ENCODE results near the gene STK17A.
"Not testable (repeated sequence)": the region's sequence is repeated elsewhere in the genome, so short reads cannot be mapped to it uniquely, and the experiment has no call there.

Gene STK17A

DNA sequence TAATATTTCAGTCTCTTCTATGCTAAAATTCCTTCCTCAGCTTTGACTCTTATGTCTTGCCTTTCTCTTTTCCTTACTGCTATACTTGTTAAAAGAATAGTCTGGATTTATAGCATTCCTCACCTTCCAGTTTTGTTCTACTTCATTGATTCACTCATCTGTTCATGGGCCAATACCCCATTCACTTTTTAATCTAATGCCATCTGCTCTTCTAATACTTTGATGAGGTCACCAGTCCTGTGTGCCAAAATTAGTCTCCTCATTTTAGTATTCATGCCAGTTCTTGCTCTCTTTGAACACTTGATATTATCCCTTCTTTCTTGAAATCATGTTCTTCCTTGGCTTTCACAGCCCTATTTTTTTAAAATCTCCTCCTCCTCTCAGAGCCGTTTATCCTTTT, 19.3 kb downstream of the STK17A start:
- DNase-seq = no peak

DNA sequence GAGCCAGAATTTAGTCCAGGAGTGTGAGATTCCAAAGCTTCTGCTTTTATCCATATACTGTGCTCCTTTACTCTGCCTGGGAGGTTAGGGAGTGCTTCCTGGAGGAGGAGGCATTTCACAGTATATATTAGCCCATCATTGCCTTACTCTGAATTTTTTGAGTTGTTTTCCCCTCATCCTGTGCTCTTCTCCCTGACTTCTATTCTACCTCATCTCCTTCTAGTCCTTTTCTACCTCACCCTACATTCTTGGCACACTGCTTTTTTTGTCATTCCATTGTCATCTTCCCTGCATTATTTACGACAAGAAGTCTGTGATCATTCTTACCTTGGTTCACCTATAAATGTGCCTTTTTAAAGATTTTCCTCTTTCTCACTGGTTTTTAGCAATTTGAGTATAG, 21.3 kb downstream of the STK17A start:
- DNase-seq = no peak

- DNase-seq = no peak
Observed at GRCh38 chr7:43609097-43609496, 26.2 kb downstream of the STK17A start.

DNA sequence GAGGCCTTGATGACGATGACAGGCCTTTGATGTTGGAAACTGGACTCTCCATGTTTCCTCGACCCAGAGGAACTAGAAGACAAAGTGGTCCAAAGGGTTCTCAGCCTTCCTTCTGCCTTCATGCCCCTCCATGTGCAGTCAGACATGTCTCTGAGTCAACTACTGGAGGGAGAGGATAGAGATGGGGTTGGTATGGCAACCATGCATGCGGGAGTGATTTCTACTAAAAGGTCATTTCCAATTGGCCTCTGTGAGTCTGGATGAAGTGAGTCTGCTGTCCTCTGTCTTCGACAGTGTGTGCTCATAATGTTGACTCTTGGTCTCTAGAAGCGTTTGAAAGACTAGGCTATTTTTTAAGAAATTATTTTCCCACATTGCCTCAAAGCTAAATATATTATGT, 29.2 kb downstream of the STK17A start:
- no peak for DNase-seq

GRCh38 chr7:43612599-43613589, 30.0 kb downstream of the STK17A start:
- no peak for DNase-seq

GRCh38 chr7:43615558-43616145, 32.7 kb downstream of the STK17A start:
- DNase-seq = no peak

DNA sequence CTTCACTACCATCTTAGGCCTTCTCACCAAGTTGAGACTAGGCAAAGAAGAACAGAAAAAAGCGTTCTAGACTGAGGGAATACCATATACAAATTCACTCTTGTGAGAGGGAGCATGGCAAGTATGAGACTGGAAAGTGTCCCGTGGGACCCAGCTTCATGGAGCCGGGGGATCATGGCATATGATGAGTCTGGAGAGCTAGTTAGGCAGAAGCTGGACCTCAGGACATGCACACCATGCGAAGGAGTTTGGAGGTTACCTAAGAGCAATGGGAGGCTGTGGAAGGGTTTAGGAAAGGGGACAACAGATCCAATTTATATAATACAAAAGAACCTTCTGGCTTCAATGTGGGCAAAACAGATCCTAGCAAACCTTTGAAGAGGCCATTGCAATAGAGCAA, 34.1 kb downstream of the STK17A start:
- no peak for DNase-seq

DNA sequence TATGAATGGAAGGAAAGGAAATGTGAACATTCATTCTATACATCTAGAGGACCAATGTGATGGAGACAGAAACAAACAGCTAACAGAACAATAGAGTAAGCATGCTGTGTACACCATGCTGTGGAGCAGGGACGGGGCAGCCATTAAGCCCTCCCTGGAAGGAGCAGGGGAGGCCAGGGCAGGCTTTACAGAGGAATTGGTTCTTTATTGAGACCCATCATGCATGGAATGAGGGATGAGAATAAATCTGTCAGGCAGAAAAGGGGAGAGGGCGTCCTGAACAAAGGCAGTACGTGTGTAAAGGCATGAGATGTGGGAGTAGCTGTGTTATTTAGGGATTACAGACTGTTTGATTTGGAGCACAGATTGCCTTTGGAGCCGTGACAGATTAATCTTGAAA, 35.2 kb downstream of the STK17A start:
- DNase-seq = no peak

- no peak for DNase-seq
Observed at GRCh38 chr7:43619213-43620012, 36.5 kb downstream of the STK17A start.

DNA sequence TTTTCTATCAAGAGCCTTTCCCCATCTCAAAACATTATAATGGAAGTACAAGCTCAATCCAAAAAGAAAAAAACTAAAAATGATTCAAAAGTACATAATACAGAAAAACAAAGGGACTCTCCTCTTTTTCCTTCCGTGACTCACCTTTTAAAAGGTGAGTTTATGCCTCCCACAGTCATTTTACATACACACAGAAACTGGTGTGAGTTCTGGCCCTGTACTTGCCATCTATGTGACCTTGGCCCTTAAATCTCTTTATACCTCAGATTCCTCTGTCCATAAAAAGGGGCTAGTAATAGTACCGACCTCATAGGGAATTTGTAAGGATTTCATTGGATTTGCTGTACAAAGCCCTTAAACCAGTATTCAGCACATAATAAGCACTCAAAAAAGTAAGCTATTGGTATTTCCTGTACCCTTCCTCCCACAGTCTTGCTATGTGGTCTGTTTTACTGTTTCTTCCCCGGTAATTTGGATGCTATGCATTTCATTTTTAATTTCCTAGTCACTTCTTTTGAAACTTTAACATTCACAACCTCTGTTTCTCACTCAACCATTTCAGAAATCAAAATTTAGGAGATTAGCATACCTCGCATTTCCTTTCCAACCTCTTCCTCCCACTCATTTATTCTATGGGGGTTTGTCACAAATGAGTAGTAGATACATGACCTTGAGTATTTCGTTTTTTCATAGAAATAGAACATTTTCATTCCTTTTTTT, 39.0 kb downstream of the STK17A start:
- no peak for DNase-seq

GRCh38 chr7:43624156-43624555, 41.2 kb downstream of the STK17A start:
- DNase-seq = no peak

DNA sequence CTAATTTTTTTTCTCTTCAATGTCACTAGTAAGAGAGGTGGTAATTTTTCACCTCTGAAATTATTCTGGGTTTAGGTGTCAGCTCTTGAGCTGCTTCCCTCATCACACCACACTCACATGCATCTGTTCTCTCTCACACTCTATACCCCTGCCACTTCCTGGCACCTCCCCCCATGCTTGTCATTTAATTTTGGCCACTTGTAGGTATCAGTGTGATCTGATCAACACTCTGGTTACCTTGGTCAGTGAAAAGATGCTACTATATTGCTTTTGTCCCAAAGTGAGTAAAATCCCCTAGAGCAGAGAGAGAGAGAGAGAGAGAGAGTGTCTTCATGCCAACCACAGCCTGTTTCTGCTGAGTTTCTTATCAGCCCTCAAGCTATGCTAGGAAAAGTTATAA, 42.5 kb downstream of the STK17A start:
- peak; percentile 81 to 83 for DNase-seq

GRCh38 chr7:43625980-43626379, 43.1 kb downstream of the STK17A start:
- DNase-seq = no peak

GRCh38 chr7:43626695-43627094, 43.8 kb downstream of the STK17A start:
- no peak for DNase-seq

DNA sequence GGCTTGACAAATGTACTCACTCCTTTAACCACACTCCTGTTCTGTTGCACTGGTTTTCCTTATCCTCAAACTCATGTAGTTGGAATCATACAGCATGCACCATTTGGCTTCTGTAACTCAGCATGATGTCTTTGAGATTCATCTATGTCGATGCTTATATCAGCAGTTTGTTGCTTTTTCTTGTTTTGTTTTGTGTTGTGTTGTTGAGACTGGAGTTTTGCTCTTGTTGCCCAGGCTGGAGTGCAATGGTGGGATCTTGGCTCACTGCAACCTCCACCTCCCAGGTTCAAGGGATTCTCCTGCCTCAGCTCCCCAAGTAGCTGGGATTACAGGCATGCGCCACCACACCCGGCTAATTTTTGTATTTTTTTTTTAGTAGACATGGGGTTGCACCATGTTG, 44.9 kb downstream of the STK17A start:
- DNase-seq = not testable (repeated sequence)

- DNase-seq = no peak
Observed at GRCh38 chr7:43628431-43628830, 45.5 kb downstream of the STK17A start.

- DNase-seq = no peak
Observed at GRCh38 chr7:43629857-43630256, 46.9 kb downstream of the STK17A start.

DNA sequence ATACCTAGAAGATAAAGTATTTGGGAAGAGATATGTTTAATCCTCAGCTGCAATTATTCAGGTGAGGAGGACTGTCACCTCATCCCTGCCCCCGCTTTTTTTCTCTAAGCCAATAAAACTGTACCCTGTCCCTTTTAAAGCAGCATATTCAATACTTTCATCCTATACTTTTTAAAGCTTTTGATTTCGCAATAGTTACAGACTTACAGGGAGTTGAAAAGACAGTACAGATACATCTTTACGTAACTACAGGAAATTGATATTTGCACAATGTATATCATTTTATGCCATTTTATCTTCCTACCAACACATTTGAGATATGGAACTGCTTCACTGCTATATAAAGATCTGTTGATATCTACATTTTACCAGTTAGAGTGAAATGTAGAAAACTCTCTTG, 47.6 kb downstream of the STK17A start:
- DNase-seq = no peak

DNA sequence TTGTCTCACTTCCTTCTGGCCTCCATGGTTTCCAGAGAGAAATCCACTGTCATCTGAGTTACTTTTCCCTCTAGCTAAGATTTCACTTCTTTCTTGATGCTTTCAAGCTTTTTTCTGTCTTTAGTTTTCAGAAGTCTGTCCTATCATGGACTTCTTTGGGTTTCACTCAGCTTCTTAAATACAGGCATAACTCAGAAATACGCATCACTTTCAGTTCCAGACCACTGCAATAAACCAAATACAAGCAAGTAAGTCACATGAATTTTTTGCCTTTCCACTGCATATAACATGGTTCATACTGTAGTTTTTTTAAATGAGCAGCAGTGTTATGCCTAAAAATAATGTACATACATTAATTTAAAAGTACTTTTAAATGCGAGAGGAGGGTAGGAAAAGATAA, 48.7 kb downstream of the STK17A start:
- no peak for DNase-seq

- no peak for DNase-seq
Observed at GRCh38 chr7:43632746-43633145, 49.8 kb downstream of the STK17A start.

GRCh38 chr7:43634384-43634783, 51.5 kb downstream of the STK17A start:
- DNase-seq = no peak

DNA sequence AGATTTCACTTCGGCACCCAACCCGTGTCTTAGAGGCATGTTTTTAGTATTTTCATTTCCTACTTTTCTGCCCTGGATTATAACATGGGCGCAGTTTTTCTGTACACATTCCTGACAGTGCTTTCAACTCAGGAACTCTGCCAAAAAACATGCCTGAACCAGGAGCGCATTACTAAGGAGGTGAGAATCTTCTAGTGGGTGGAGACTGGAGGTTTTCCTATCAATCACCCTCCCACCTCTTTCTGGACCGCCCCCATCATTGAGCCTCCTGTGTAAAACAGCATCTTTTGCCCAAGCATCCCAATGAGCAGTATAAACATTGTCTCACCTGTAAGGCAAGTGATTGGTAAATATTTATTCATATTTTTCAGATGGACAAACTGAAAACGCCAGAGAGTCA, 53.2 kb downstream of the STK17A start:
- no peak for DNase-seq
